Nephron progenitor cell (in vitro differentiated cells): ENCODE data around the gene PPP2R5D.

ENCODE experiments used
- DNase-seq: peaks from one replicate; pipeline ENCODE4 v3.0.0; 2021
- H3K27ac Mint-ChIP-seq: 2 replicates; pipeline ENCODE4 v1.8.0; 2021; ENCODE audit warnings: mild to moderate bottlenecking, moderate library complexity, mixed read lengths
- H3K27me3 Mint-ChIP-seq: 2 replicates; pipeline ENCODE4 v1.8.0; 2021; ENCODE audit warnings: mild to moderate bottlenecking, low read depth, mixed read lengths; ENCODE audit not compliant: poor library complexity
- H3K36me3 Mint-ChIP-seq: 2 replicates; pipeline ENCODE4 v1.8.0; 2021; ENCODE audit warnings: low read depth, mixed read lengths
- H3K4me1 Mint-ChIP-seq: 2 replicates; pipeline ENCODE4 v1.8.0; 2021; ENCODE audit warnings: mixed read lengths
- H3K4me3 Mint-ChIP-seq: 2 replicates; pipeline ENCODE4 v1.8.0; 2021; ENCODE audit warnings: mild to moderate bottlenecking, moderate library complexity, mixed read lengths
- H3K9me3 Mint-ChIP-seq: 2 replicates; pipeline ENCODE4 v1.8.0; 2021; ENCODE audit warnings: mild to moderate bottlenecking, moderate library complexity, mixed read lengths
- TF ChIP-seq, protein P1 (sequence below): fragments of 200-600 bp; sonication (generic); IDR thresholded peaks from 2 replicates; pipeline ENCODE4 v1.5.0; 2021; ENCODE audit warnings: antibody characterized with exemption

PPP2R5D gene

GRCh38 chr6:42962096-42962495 lies 22.3 kb upstream of the PPP2R5D start:
- TF ChIP-seq, protein P1, sequence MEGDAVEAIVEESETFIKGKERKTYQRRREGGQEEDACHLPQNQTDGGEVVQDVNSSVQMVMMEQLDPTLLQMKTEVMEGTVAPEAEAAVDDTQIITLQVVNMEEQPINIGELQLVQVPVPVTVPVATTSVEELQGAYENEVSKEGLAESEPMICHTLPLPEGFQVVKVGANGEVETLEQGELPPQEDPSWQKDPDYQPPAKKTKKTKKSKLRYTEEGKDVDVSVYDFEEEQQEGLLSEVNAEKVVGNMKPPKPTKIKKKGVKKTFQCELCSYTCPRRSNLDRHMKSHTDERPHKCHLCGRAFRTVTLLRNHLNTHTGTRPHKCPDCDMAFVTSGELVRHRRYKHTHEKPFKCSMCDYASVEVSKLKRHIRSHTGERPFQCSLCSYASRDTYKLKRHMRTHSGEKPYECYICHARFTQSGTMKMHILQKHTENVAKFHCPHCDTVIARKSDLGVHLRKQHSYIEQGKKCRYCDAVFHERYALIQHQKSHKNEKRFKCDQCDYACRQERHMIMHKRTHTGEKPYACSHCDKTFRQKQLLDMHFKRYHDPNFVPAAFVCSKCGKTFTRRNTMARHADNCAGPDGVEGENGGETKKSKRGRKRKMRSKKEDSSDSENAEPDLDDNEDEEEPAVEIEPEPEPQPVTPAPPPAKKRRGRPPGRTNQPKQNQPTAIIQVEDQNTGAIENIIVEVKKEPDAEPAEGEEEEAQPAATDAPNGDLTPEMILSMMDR = no peak
- Mint-ChIP-seq H3K27ac (no peak overlapping the region), H3K36me3 (peaks cover 18% of the 10 kb centered on the region), H3K9me3 (peaks cover 3% of the 10 kb centered on the region), H3K4me3 (no peak overlapping the region), H3K27me3 (peaks cover 58% of the 10 kb centered on the region), H3K4me1 (peaks cover 6% of the 10 kb centered on the region)
- DNase-seq = no peak

DNA sequence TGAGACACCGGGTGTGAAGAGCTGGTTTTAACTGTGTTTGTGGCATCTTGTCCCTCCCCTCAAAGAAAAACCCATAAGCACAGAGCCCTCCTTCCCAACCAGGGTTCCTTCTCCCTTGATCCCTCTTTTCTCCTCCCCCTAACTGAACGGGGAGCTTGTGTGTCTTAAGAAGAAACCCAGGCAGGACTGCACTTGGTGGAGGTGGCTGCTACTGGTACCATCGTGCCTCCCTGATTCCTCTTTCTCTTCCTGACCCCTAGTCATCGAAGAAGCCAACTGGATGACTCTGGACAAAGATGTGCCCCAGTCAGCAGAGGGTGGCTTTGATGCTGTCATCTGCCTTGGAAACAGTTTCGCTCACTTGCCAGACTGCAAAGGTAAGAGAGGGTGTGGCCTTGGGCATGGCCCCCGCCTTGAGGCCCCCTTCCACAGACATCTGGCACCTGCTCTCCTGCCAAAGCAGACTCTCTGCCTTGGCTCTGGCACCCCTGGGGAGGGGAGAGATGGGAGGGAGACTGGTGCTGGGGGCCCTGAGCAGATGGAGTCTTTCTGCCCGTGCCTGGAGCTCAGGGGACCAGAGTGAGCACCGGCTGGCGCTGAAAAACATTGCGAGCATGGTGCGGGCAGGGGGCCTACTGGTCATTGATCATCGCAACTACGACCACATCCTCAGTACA lies 21.7 kb upstream of the PPP2R5D start:
- H3K27ac Mint-ChIP-seq = no peak overlapping the region
- DNase-seq = no peak
- peaks cover 3% of the 10 kb centered on the region for H3K9me3 Mint-ChIP-seq
- H3K4me1 Mint-ChIP-seq = peaks cover 6% of the 10 kb centered on the region
- H3K36me3 Mint-ChIP-seq = peaks cover 18% of the 10 kb centered on the region
- TF ChIP-seq, protein P1 = no peak
- H3K4me3 Mint-ChIP-seq = no peak overlapping the region
- peaks cover 58% of the 10 kb centered on the region for H3K27me3 Mint-ChIP-seq

GRCh38 chr6:42963179-42963854 lies 21.1 kb upstream of the PPP2R5D start:
- Mint-ChIP-seq H3K4me1 (peaks cover 6% of the 10 kb centered on the region), H3K9me3 (peaks cover 3% of the 10 kb centered on the region), H3K27me3 (peaks cover 53% of the 10 kb centered on the region), H3K4me3 (no peak overlapping the region), H3K27ac (no peak overlapping the region), H3K36me3 (peaks cover 18% of the 10 kb centered on the region)
- no peak for DNase-seq
- TF ChIP-seq, protein P1 = no peak

DNA sequence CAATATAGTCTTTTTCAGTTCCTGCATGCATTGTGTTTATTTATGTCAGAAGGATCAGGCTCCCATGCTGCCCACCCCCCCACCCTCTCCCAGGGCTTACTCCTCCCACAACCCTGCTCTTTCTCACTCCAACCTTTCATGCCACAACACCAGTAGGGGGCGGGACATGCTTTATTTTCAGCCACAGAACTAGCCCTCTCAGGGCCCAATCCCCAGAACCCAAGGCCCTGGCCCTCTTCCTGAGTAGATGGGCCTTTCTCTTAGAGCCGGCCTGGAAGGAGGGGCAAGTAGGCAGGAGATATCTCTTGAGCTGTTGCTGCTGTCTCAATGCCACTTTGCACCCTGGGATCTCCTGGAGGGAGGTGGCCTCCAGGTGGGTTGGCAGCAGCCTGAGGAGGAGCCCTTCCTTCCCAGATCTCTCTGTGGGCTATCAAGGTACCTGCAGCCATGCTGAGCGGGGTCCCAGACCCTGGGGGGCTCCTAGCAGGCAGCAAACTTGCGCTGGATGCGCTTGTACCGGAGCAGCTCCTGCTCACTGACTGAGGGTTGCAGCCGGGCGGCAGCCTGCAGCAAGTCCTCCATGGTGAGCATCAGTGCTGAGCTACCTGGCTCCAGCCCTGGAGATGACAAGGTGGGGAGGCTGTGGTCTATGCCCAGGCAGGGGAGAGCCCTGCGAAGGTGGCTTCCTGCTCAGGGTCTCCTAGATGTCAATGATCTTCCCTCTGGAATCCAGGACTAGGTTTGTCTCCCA lies 20.3 kb upstream of the PPP2R5D start:
- peak; percentile 43 for DNase-seq
- H3K4me3 Mint-ChIP-seq = no peak overlapping the region
- peaks cover 21% of the 10 kb centered on the region for H3K36me3 Mint-ChIP-seq
- TF ChIP-seq, protein P1 = no peak
- H3K4me1 Mint-ChIP-seq = peaks cover 6% of the 10 kb centered on the region
- peaks cover 46% of the 10 kb centered on the region for H3K27me3 Mint-ChIP-seq
- H3K9me3 Mint-ChIP-seq = peaks cover 3% of the 10 kb centered on the region
- no peak overlapping the region for H3K27ac Mint-ChIP-seq

DNA sequence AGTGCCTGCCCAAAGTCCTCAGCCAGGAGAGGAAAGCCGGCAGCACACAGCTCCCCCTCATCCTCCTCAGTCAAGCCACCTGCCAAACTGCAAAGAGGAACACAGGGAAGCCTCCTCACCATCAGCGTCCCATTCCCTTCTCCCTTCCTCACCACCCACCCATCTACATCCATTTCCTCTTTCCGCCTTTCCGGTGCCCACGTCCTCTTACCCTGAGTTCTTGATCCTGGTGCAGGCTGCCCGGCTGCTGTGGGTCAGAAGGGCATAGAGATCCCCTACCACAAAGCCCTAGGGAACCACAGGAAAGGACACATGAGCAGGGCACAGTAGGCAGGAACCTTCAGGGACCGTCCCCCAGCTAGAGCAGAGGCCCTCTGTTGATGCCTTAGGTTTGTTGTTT lies 17.8 kb upstream of the PPP2R5D start:
- Mint-ChIP-seq H3K4me1 (no peaks in the 10 kb centered on the region), H3K27me3 (peaks cover 20% of the 10 kb centered on the region), H3K4me3 (no peak overlapping the region), H3K36me3 (peaks cover 23% of the 10 kb centered on the region), H3K9me3 (no peaks in the 10 kb centered on the region), H3K27ac (no peak overlapping the region)
- DNase-seq = no peak
- TF ChIP-seq, protein P1 = no peak
